B cell (primary cell): Measurements from ENCODE around the gene WDR4.

Experiments used
- CTCF ChIP-seq: fragments of 200-600 bp; IDR thresholded peaks from one replicate; pipeline ENCODE4 v1.8.0; 2022; ENCODE audit warnings: antibody characterized with exemption, mild to moderate bottlenecking
- EZH2 ChIP-seq: IDR thresholded peaks from 2 replicates; pipeline ENCODE4 v1.6.1; 2012; ENCODE audit warnings: borderline replicate concordance, low read depth, mild to moderate bottlenecking, moderate library complexity, low read length; ENCODE audit not compliant: insufficient read depth, poor library complexity, severe bottlenecking

DNA sequence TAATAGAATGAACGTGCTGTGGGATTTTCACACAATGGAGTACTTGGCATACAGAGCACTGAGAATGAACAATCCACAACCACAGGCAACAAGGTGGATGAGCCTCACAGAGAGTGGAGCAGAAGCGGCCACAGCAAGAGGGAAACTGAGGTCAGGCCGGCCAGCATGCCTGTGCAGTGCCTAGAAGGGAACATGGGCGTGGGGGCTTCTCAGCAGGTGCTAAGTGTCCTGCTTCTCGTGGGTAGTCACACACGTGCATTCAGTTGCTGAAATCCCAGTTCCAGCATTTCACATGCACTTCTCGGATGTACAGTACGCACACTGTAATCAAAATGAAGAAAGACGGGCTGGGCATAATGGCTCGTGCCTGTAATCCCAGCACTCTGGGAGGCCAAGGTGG, 33.1 kb downstream of the WDR4 start:
- TF ChIP-seq CTCF (no peak), EZH2 (no peak)
